Skeletal muscle satellite cell (primary cell): ENCODE results near the gene RPS6KA2.

Experiments used
- H3K27me3 ChIP-seq: 2 replicates; pipeline ENCODE4 v1.7.0; 2013; ENCODE audit warnings: low read length; ENCODE audit not compliant: control insufficient read depth, insufficient read depth
- H3K36me3 ChIP-seq: 2 replicates; pipeline ENCODE4 v1.7.0; 2013; ENCODE audit warnings: mild to moderate bottlenecking, control low read depth, low read length; ENCODE audit not compliant: insufficient read depth
- H3K4me1 ChIP-seq: 2 replicates; pipeline ENCODE4 v1.7.0; 2013; ENCODE audit warnings: low read length; ENCODE audit not compliant: control insufficient read depth, insufficient read depth
- H3K4me2 ChIP-seq: 2 replicates; pipeline ENCODE4 v1.7.0; 2013; ENCODE audit warnings: mild to moderate bottlenecking, low read length
- H3K4me3 ChIP-seq: 2 replicates; pipeline ENCODE4 v1.7.0; 2013; ENCODE audit warnings: low read length
- H3K9ac ChIP-seq: 2 replicates; pipeline ENCODE4 v1.7.0; 2013; ENCODE audit warnings: mild to moderate bottlenecking, low read depth, low read length, moderate library complexity
- H3K9me3 ChIP-seq: replicated peaks from 2 replicates; pipeline ENCODE4 v1.7.0; 2013; ENCODE audit warnings: mild to moderate bottlenecking, control low read depth, low read length

The RPS6KA2 gene

DNA sequence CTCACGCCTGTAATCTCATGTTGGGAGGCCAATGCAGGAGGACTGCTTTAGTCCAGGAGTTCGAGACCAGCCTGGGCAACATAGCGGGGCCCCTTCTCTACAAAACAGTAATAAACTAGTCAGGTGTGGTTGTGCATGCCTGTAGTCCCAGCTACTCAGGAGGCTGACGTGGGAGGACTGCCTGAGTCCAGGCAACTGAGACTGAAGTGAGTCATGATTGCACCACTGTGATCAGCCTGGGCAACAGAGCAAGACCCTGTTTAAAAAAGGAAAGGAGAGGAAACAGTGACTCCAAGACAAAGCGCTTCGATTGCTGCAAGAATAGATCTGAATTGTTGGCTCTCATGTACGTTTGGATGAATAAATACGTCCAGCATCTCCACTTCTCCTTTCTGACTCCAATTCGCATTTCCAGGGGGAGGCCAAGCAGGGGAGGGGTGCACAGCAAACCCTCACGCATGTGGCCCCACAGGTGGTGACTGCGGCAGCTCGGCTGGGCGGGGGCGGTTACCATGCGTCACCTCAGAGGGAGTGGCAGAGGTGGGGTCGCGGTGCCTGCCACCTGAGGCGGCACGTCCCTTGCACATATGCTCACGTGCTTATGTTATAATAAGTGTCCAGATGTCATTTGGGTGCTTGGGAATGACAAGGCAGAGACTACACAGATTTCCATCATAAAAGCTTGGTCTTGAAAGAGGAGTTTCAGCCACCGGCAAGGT is 149.2 kb downstream of the RPS6KA2 start:
- Histone ChIP-seq H3K9ac (no peak overlapping the region), H3K36me3 (peaks cover 51% of the 10 kb centered on the region), H3K4me2 (no peak overlapping the region), H3K4me3 (no peak overlapping the region), H3K4me1 (no peaks in the 10 kb centered on the region), H3K9me3 (no peaks in the 10 kb centered on the region), H3K27me3 (no peaks in the 10 kb centered on the region)

DNA sequence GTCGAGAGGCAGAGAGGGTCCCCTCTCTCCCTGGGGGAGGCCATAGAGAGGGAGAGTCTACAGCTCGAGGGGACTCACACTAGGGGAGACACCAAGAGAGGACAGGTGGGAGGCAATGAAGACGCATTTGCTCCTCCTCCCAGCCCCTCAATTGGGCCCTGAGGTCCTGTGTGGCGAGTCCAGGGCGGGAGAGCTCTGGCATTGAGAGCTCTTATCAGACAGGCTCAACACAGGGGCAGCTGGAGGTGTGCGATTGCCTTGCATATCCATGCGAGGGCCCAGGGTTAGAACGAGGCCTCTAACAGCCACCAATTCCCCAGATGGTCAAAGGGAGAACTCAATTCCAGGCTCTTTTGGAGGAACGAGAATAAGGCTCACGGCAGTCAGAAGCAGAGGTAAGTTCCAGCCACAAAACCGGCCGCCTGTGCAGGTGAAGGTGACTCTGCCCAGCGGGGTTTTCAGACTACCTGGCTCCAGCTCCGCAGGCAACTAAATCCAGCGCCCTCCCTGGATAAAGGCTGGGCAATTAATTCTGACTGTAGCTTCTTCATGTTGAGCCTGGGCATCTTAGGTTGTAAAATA is 150.3 kb downstream of the RPS6KA2 start:
- Histone ChIP-seq H3K4me2 (no peak overlapping the region), H3K4me3 (no peak overlapping the region), H3K9me3 (no peaks in the 10 kb centered on the region), H3K36me3 (peaks cover 41% of the 10 kb centered on the region), H3K27me3 (no peaks in the 10 kb centered on the region), H3K9ac (no peak overlapping the region), H3K4me1 (no peaks in the 10 kb centered on the region)

DNA sequence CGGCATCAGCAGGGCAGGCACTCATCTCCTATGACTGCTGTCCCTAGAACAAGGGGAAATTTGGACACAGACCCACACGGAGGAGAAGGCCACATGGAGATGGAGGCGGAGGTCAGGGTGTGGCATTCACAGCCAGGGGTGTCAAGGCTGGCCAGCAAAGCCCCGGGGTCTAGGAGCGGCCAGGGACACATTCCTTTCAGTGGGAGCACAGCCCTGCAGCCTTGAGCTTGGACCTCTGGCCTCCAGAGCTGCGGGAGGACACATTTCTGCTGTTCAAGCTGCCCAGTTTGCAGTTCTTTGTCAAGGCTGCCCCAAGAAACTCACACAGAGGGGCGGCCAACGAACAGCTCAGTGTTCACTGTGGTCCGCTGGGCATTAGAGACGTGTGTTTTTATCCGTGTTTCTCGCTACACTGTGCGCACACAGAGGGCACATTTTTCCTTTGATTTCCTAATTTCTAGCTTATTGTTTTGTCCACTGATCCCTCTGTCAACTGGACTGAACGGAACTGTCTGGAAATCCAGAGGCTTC is 150.9 kb downstream of the RPS6KA2 start:
- Histone ChIP-seq H3K9me3 (no peaks in the 10 kb centered on the region), H3K36me3 (peaks cover 36% of the 10 kb centered on the region), H3K4me2 (no peak overlapping the region), H3K4me3 (no peak overlapping the region), H3K4me1 (no peaks in the 10 kb centered on the region), H3K27me3 (no peaks in the 10 kb centered on the region), H3K9ac (no peak overlapping the region)

DNA sequence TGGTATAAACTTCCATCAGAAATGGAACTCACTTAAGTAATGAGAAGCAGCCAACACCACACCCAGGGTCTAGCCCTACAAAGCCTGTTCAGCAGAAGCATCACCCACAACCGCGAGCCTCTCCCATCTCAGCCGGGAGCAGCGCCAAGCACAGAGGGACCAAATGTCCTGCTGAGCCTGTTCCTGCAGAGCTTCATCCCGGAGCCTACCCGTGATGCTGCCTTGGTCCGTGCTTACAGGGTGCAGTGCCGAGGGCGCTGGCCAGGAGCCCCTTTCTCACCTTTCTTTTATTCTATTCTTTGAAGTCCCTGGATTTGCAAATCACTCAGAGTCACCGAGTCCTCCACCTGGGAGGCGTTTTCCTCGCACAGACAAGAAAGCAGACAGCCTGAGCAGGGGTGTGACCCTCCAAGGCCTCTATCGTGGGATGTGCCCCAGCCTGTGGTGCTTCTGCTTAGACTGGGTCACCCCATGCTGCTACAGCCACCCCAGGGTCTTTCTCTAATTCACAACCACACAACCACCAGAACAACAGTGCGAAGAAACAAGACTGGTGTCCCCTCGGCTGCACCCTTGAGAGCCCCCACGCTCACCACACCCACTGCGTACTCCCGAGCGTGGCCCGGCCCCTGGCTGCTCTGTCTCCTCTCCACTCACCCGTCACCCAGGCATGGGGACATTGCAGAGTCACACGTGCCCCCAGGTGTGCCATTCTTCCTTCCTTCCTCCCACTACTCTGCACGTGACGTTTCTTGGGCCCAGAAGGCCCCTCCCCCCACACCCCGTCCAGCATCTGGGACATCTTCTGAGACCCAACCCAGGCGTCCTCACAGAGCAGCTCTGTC is 152.1 kb downstream of the RPS6KA2 start:
- Histone ChIP-seq H3K36me3 (peaks cover 39% of the 10 kb centered on the region), H3K4me3 (no peak overlapping the region), H3K9ac (no peak overlapping the region), H3K4me1 (no peaks in the 10 kb centered on the region), H3K27me3 (no peaks in the 10 kb centered on the region), H3K4me2 (no peak overlapping the region), H3K9me3 (no peaks in the 10 kb centered on the region)

DNA sequence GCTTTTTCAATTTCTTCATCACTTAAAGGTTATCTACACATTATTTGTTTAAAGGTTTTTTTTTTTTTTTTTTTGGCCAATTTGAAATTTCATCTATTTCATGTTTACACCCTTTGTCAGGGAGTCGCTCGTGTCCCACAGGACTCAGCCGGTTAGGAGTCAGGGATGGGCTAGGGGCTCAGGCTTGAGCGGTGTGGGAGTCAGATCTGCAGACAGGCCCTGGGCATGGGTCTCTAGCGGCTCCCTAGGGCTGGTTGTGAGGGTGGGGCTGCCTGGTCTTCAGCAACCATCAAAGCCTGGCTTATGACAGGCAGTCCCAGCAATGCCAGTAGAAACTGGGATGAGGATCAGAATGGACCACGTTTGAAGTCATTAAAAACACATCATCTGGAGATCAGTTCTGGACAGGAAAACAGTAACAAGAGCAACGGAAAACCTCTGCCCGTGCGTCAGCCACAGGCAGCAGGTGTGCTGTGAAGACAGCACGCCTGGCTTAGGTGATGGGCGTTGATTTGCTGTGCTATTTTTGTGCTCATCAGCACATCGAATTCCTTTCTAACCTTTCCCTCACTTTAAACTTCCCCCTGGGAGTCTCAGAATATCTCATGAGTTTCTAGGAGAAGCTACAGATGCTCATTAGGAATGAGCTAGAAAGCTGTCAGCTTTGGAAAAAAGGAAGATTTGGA is 153.0 kb downstream of the RPS6KA2 start:
- H3K4me1 ChIP-seq: no peaks in the 10 kb centered on the region
- no peak overlapping the region for H3K4me2 ChIP-seq
- no peaks in the 10 kb centered on the region for H3K27me3 ChIP-seq
- no peaks in the 10 kb centered on the region for H3K9me3 ChIP-seq
- no peak overlapping the region for H3K4me3 ChIP-seq
- H3K36me3 ChIP-seq: peaks cover 38% of the 10 kb centered on the region
- no peak overlapping the region for H3K9ac ChIP-seq

DNA sequence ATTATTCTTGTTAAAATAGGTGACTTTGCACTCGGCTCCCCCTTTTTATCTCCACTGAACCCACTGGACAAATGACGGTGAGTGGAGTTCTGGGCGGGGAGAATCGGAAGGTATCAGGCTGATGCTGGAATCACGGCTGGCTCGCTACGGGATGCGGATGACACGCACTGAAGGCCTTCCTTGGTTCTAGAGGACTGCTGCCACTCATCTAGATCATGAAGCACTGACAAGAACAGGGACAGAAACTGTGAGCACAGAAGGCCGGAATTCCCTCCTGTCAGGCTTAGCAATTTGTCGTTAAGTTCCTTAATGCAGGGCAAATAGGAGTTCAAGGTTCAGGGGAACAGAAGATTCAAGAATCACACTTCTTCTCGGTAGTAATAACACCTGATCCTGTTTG is 154.4 kb downstream of the RPS6KA2 start:
- Histone ChIP-seq H3K4me2 (no peak overlapping the region), H3K9ac (no peak overlapping the region), H3K4me1 (no peaks in the 10 kb centered on the region), H3K9me3 (no peaks in the 10 kb centered on the region), H3K27me3 (no peaks in the 10 kb centered on the region), H3K4me3 (no peak overlapping the region), H3K36me3 (peaks cover 33% of the 10 kb centered on the region)

DNA sequence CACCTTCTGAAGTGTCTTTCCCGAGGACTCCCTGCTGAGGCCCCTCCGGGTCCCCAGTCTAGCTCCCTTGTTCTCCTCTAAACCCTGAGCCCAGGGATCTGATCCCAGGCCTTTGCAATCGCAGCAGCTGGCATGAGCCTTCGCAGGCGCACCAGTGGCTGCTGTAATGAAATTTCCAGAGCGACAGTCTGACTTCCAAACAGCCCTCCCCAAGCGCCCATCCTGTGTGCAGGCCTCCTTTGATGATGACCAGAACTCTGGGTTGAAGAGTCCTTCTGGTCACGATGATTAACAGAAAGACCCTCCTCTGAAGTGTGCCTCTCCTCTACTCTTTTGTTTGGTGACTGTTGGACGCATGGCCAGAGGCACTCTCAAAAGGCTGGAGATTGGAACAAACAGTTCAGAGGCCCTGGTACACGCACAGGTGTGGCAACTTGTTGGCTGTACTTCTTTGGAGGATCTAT is 155.2 kb downstream of the RPS6KA2 start:
- Histone ChIP-seq H3K4me3 (no peak overlapping the region), H3K4me1 (no peaks in the 10 kb centered on the region), H3K27me3 (no peaks in the 10 kb centered on the region), H3K4me2 (no peak overlapping the region), H3K9ac (no peak overlapping the region), H3K9me3 (no peaks in the 10 kb centered on the region), H3K36me3 (peaks cover 34% of the 10 kb centered on the region)

DNA sequence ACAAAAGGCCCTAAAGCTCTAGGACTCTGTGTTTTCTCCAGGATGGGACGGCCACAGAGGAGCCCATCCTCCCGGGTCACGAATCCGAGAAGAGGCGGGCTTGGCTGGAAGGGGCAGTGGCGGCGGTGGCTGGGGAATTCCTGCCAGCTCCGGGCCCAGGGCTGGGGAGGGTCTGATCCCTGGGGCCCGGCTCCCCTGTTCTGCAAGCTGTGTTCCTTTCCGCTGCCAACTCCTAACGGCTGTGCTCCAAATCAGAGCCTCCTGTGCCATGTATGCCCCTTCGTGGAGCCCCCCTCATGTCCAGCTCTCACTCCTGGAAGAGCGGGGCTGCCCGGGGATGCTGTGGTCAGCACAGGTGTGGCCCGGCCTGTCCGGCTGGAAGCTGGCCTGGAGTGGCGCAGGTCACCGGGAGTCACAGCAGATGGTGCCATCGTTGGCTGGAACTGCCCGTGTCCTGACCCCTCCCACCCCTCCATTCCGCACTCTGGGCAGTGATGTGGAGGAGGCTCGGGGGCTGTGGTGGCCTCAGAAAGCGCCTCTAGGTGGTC is 156.1 kb downstream of the RPS6KA2 start:
- peaks cover 34% of the 10 kb centered on the region for H3K36me3 ChIP-seq
- H3K9ac ChIP-seq: no peak overlapping the region
- no peak overlapping the region for H3K4me2 ChIP-seq
- H3K27me3 ChIP-seq: no peaks in the 10 kb centered on the region
- H3K9me3 ChIP-seq: no peaks in the 10 kb centered on the region
- H3K4me3 ChIP-seq: no peak overlapping the region
- peaks cover 8% of the 10 kb centered on the region for H3K4me1 ChIP-seq

DNA sequence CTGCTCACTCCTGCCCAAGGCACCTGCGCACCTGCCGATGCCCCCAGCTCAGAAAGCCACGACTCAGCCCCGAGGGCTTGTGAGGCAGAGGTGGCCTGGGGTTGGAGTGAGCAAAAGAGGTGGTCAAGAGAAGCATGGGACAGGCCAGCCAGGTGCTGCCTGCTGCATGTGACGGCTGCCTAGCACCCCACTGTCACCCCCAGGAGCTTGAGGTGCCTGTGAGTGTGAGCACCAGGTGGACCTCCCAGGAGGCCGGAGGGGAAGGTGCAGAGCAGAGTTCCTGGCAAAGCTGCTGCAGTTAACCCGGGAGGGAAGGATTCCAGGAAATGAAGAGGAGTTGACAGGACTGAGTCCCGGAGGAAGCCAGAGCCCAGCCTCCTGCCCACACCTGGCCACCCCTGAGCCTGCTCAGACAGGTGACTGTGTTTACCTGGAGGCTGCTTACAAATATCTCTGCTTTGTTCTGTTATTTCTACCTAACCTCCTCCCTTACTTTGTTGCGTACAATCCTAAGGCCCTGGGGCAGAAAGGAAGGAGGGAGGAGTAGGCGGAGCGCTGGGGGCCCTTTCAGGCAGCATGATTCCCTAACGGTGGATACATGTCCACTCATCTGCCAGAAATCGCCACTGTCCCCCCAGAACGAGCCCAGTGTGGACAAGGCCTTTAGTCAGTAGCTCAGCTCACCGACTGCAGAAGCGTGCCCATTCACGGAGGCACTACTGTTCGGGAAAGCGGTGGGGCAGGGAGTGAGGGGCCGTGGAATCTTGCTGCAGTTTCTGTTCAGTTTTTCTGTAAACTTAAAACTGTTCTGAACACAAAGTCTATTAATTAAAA is 156.8 kb downstream of the RPS6KA2 start:
- Histone ChIP-seq H3K4me1 (peaks cover 14% of the 10 kb centered on the region), H3K36me3 (peaks cover 38% of the 10 kb centered on the region), H3K27me3 (no peaks in the 10 kb centered on the region), H3K4me2 (no peak overlapping the region), H3K9me3 (no peaks in the 10 kb centered on the region), H3K9ac (no peak overlapping the region), H3K4me3 (no peak overlapping the region)

DNA sequence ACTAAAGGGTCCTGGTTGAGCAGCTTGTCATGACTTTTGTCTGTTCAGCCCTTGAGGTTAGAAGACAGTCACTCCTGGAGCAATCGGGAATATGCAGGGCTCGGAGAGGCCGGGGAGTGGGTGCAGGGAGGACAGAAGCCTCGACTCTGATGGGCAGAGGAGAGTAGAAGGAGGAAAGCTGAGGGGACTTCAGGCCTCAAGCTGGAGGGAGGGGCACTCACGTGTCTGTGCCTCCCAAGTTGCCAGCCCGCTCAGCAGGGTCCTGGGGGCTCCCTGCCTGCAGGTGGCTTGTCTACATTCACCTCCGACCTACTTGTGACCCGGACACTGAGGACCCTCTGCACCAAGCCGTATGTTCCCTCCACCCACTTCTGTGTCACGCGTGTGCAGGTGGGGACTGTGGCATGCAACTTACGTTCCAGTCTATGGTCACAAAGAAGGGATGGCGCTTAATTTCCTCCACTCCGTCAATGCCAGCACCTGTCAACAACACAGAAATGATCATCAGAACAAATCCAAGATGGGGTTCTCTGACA is 157.6 kb downstream of the RPS6KA2 start:
- Histone ChIP-seq H3K27me3 (no peaks in the 10 kb centered on the region), H3K9me3 (no peaks in the 10 kb centered on the region), H3K4me1 (peaks cover 14% of the 10 kb centered on the region), H3K4me2 (no peak overlapping the region), H3K9ac (no peak overlapping the region), H3K36me3 (peaks cover 44% of the 10 kb centered on the region), H3K4me3 (no peak overlapping the region)
